WI38 (cell line): ENCODE data around the gene KLHL17.
A peak's percentile ranks its signal among the peaks of the same experiment; 100 is the strongest.

ENCODE experiments used
- H3K4me3 ChIP-seq: 2 replicates; pipeline ENCODE4 v1.5.1; 2011; ENCODE audit warnings: low read depth, mild to moderate bottlenecking, control low read depth, low read length
- TF ChIP-seq, protein P1 (sequence below): IDR thresholded peaks from 2 replicates; pipeline ENCODE4 v1.5.1; 2012; ENCODE audit warnings: low read depth, mild to moderate bottlenecking, control low read depth, low read length

KLHL17 gene

DNA sequence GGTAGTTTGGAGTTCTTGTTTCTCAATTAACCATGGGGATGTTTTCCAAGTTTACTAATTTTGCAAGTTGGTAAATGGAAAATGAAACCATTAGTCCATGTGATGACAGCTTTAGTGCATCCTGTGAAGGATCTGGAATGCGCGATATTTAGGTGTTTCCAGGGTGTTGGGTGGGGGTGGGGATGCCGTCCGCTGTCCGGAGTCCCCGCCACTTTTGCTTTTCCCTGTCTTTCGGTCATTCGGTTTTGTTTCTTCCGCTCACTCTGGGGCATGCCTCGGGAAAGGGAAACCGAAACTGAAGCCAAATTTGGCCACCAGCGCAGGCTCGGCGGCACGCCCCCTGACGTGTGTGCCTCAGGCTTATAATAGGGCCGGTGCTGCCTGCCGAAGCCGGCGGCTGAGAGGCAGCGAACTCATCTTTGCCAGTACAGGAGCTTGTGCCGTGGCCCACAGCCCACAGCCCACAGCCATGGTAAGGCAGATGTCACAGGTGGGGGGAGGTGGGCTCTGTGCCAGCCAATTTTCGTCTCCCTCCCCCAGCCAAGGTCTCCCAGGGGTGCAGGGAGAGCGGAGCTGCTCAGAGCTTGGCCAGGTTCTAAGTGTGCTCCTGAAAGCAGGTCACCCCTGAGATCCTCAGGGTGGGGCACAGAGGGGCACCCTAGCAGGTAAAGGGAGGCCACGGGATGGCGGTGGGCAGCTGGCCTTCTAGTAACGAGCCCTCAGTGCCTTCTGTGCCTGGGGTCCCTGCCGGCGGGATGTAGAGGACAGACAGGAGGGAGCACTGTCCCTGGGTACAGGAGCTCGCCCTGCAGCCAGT is 52.9 kb downstream of the KLHL17 start, which contains the start of gene ISG15:
ISG15 (plus strand) TSS at position 393 of the 817 bp plus-strand sequence; CDS start at position 470, 77 bp downstream.
- TF ChIP-seq, protein P1, sequence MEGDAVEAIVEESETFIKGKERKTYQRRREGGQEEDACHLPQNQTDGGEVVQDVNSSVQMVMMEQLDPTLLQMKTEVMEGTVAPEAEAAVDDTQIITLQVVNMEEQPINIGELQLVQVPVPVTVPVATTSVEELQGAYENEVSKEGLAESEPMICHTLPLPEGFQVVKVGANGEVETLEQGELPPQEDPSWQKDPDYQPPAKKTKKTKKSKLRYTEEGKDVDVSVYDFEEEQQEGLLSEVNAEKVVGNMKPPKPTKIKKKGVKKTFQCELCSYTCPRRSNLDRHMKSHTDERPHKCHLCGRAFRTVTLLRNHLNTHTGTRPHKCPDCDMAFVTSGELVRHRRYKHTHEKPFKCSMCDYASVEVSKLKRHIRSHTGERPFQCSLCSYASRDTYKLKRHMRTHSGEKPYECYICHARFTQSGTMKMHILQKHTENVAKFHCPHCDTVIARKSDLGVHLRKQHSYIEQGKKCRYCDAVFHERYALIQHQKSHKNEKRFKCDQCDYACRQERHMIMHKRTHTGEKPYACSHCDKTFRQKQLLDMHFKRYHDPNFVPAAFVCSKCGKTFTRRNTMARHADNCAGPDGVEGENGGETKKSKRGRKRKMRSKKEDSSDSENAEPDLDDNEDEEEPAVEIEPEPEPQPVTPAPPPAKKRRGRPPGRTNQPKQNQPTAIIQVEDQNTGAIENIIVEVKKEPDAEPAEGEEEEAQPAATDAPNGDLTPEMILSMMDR, result no peak
- H3K4me3 ChIP-seq, result peak within 1 kb of the TSS; percentile 81

DNA sequence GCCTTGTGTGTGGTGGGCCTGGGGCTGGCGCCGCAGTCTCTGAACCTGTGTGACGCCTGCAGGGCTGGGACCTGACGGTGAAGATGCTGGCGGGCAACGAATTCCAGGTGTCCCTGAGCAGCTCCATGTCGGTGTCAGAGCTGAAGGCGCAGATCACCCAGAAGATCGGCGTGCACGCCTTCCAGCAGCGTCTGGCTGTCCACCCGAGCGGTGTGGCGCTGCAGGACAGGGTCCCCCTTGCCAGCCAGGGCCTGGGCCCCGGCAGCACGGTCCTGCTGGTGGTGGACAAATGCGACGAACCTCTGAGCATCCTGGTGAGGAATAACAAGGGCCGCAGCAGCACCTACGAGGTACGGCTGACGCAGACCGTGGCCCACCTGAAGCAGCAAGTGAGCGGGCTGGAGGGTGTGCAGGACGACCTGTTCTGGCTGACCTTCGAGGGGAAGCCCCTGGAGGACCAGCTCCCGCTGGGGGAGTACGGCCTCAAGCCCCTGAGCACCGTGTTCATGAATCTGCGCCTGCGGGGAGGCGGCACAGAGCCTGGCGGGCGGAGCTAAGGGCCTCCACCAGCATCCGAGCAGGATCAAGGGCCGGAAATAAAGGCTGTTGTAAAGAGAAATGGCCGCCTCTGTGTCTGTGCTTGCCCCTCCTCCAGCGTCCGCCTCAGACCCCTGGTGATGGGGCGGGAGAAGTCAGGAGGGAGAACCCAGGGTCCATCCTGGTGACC is 53.7 kb downstream of the KLHL17 start:
- TF ChIP-seq, protein P1, result no peak

DNA sequence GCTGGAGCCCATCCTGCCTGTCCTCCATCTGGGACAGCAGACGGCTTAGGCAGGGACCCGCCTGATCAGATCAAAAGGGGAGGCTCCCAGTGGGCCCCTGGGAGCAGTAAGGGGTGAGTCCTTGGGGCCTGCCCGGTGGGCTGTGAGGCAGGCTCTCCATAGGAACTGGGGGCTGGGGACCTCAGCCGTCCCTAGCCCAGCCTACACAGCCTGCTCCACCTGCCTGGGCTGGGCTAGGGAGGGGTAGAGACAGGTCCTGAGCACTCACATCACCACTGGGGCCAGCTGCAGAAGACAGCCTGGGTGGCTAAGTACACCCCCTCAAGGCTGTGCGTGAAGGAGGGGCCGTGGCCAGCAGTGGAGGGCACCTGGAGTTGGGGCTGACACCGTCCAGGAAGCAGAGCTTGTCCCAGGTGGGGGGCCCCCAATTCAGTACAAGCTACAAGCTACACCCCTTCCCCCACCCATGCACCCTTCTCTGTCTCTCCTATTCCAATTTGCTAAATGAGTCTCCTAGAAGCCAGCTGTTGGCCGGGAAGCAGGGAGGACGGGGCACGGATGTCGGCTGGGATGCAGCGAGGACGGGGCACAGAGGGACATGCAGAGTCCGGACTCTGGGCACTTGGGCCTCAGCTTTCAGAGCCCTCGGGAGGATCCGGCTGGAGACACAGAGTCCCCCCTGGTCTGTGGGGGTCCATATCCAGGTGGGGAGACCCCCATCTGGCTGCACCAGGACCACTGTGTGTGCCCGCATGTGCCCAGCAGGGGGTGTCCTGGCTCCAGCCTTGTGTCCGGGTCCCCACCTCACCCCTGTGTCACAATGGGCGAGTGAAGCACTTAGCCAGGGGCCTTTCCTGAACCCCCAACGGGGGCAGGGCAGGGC is 54.7 kb downstream of the KLHL17 start:
- H3K4me3 ChIP-seq, result peak overlapping the region; percentile 81
- TF ChIP-seq, protein P1, result peak; percentile 37

More for the DNA sequence above, 53.7 kb downstream of the KLHL17 start:
- H3K4me3 ChIP-seq, result peak overlapping the region; percentile 81
